ENCODE measurements around the gene BANP. TPM values are rescaled to one million over a fixed set of nuclear protein-coding genes. Genes with fewer than 3 reads are reported as not detected.

Gene BANP
- total RNA-seq, 3 donors from 2014 or later, result 21.9 to 45.4 (median 32.4) TPM

DNA sequence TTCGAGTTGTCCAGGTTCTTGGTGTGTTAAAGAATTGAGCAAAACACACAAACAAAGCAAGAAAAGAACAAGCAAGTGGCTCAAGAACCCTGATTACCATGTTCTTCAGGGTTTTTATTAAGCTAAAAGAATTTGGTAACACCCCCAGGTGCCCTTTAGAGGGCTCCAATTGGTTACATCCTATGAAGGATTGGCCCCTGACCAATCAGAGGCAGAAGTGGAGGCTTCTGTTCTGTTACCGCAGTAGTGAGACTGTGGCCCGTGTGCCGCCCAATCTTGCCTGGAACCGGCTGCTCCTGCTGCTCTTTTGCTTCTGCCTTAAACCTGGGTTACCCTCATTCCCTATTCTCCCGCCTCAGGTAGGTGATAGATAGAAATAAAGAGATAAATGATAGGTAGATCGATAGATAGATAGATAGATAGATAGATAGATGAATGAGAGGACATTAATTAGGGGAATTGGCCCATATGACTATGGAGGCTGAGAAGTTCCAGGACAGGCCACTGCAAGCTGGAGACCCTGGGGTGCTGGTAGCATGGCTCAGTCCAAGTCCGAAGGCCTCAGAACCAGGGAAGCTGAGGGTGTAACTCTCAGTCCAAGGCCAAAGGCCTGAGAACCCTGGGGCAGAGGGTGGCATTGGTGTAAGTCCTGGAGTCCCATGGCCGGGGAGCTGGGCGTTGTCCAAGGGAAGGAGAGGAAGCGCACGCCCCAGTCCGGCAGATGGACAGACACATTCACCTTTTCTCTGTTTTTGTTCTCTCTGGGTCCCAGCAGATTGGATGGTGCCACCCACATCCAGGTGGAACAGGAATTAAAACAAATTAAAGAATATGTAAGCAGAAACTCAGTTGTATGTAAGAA is 11.4 kb upstream of the BANP start:
- Histone ChIP-seq H3K27ac (no peak overlapping the region), H3K36me3 (no peaks in the 10 kb centered on the region), H3K27me3 (no peaks in the 10 kb centered on the region), H3K9me3 (no peaks in the 10 kb centered on the region), H3K4me1 (no peaks in the 10 kb centered on the region), H3K4me3 (no peak overlapping the region)
- intact Hi-C loops (cut with DNase I; ENCODE audit: low total_unique reads), result no loop called here
- TF ChIP-seq POLR2A (IDR thresholded peaks at IDR 0.05) (no peak), POLR2AphosphoS5 (IDR thresholded peaks at IDR 0.05) (no peak), CTCF (IDR thresholded peaks at IDR 0.05) (no peak)
- DNase-seq (ENCODE audit: low spot score in 2 of 2), result no peak

- intact Hi-C loops (cut with DNase I; ENCODE audit: low total_unique reads), result no loop called here
- Histone ChIP-seq H3K27ac (no peak overlapping the region), H3K4me1 (no peaks in the 10 kb centered on the region), H3K27me3 (no peaks in the 10 kb centered on the region), H3K4me3 (no peak overlapping the region), H3K36me3 (no peaks in the 10 kb centered on the region), H3K9me3 (no peaks in the 10 kb centered on the region)
- TF ChIP-seq POLR2A (IDR thresholded peaks at IDR 0.05) (no peak), CTCF (IDR thresholded peaks at IDR 0.05) (no peak)
- DNase-seq (ENCODE audit: low spot score in 2 of 2), result no peak
Measured at GRCh38 chr16:87942680-87943079, 8.6 kb upstream of the BANP start.

DNA sequence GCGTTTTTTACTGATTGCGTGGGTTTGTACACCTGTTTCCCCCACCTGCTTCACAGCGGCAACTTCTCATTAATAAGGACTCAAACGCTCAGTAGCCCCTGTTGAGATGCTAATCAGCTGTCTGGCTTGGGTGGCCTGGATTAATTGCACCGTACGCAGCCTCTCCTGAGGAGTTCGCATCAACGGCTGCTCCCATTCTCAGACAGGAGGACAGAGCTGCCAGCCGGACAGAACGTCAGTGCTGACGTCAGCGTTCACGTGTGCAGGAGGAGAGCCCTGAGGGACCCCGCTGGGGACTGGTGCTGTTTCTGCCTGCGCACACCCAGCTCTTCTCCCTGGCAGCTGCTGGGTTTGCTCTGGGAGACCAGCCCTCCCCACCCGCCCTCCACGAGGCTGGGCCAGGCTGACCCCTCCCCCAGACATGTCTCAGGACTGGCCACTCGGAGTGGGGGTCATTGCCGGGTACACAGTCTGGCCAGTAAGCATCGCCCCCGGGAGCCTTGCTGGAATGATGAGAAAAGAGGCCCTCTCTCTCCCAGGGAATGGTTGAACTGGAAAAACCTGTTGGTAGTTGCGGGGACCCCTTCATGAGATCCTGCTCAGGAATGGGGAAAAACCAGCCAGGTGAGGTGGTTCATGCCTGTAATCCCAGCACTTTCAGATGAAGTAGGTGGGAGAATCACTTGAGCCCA is 5.7 kb upstream of the BANP start:
- Histone ChIP-seq H3K4me1 (no peaks in the 10 kb centered on the region), H3K9me3 (no peaks in the 10 kb centered on the region), H3K27ac (peak overlapping the region; percentile 81 to 87), H3K4me3 (peak overlapping the region; percentile 6 to 60 (median 32)), H3K36me3 (no peaks in the 10 kb centered on the region), H3K27me3 (no peaks in the 10 kb centered on the region)
- DNase-seq (ENCODE audit: low spot score in 2 of 2), result peak; percentile 92
- no peak for TF ChIP-seq CTCF (IDR thresholded peaks at IDR 0.05)
- no peak for TF ChIP-seq POLR2A (IDR thresholded peaks at IDR 0.05)
- TF ChIP-seq POLR2AphosphoS5 (IDR thresholded peaks at IDR 0.05), result peak; percentile 27 to 86 (median 48)
- intact Hi-C loops (cut with DNase I; ENCODE audit: low total_unique reads), result no loop called here

- no peak for DNase-seq (ENCODE audit: low spot score in 2 of 2)
- Histone ChIP-seq H3K4me1 (no peaks in the 10 kb centered on the region), H3K27ac (peak overlapping the region; percentile 81 to 87), H3K27me3 (no peaks in the 10 kb centered on the region), H3K36me3 (no peaks in the 10 kb centered on the region), H3K4me3 (no peak overlapping the region), H3K9me3 (no peaks in the 10 kb centered on the region)
- intact Hi-C loops (cut with DNase I; ENCODE audit: low total_unique reads), result no loop called here
- TF ChIP-seq POLR2AphosphoS5 (IDR thresholded peaks at IDR 0.05), result no peak
- TF ChIP-seq CTCF (IDR thresholded peaks at IDR 0.05), result no peak
- TF ChIP-seq POLR2A (IDR thresholded peaks at IDR 0.05), result no peak
Measured at GRCh38 chr16:87946596-87947347, 4.5 kb upstream of the BANP start.

Measured in breast epithelium (tissue), 4 donors.